ENCODE measurements around the gene MKNK2.
"Not testable (repeated sequence)": the region's sequence is repeated elsewhere in the genome, so short reads cannot be mapped to it uniquely, and the experiment has no call there.

Gene MKNK2

DNA sequence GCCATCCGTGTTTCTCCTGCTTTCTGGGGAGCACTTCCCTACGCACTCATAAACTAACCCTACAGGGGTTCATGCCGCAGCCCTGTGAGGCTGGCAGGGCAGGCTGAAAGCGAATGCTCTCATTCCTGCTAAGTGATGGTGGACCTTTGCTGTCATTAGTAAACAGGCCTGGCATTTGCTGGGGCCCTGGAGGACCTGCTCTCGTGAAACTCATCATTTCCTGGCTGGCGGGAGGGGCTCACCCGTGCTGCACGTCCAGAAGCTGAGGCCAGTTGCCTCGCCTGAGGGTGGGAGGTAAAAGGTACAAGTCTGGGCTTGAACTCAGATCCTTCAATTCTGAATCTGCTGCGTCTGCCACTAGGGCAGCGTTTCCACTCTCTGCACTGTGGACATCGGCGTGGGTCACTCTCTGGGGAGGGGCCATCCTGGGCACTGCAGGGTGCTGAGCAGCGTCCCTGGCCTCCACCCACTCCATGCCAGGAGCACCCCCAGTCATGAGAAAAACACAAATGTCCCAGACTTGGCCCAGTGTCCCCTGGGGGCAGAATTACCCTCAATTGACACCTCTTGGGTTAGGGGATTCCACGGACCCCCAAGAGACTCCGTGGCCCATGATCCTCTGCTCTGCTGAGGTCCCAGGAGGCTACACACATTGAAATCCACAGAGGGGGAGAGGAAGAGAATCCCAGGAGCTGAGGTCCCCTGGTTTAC is 38.1 kb upstream of the MKNK2 start:
- Histone ChIP-seq H3K4me1 (ENCODE audit: control insufficient read depth, insufficient read depth, low read length) (peaks cover 26% of the 10 kb centered on the region), H3K4me2 (ENCODE audit: low read length) (peak overlapping the region; percentile 88), H3K9me3 (replicated peaks; ENCODE audit: low read length) (no peaks in the 10 kb centered on the region), H3K36me3 (ENCODE audit: insufficient read depth, low read length) (peaks cover 14% of the 10 kb centered on the region), H3K27me3 (ENCODE audit: control insufficient read depth, insufficient read depth, low read length) (no peaks in the 10 kb centered on the region), H3K9ac (ENCODE audit: low read depth, low read length) (peak overlapping the region; percentile 46), H3K4me3 (ENCODE audit: low read length) (no peak overlapping the region)

DNA sequence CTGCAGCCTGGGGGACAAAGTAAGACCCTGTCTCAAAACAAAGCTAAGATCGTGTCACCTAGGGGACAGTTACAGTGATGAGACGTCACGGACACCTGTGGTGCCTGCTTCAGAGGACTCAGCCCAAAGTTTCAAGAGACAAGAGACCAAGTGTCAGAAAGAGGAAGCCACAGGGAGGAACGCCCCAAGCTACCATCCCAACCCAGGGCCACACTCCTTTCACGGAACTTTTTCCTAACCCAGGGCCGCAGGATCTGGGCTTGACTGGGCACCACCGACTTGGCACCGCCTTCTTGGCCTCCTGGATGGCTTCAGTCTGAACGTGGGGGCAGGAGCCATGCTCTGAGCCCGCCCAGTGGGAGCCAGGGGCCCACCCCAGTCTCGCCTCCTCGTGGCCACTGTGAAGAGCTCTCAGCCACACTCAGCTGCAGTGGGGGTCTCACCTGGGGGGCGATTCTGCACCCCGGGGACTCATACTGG is 36.6 kb upstream of the MKNK2 start:
- H3K4me1 ChIP-seq (ENCODE audit: control insufficient read depth, insufficient read depth, low read length) = peaks cover 26% of the 10 kb centered on the region
- no peak overlapping the region for H3K4me3 ChIP-seq (ENCODE audit: low read length)
- H3K9ac ChIP-seq (ENCODE audit: low read depth, low read length) = no peak overlapping the region

DNA sequence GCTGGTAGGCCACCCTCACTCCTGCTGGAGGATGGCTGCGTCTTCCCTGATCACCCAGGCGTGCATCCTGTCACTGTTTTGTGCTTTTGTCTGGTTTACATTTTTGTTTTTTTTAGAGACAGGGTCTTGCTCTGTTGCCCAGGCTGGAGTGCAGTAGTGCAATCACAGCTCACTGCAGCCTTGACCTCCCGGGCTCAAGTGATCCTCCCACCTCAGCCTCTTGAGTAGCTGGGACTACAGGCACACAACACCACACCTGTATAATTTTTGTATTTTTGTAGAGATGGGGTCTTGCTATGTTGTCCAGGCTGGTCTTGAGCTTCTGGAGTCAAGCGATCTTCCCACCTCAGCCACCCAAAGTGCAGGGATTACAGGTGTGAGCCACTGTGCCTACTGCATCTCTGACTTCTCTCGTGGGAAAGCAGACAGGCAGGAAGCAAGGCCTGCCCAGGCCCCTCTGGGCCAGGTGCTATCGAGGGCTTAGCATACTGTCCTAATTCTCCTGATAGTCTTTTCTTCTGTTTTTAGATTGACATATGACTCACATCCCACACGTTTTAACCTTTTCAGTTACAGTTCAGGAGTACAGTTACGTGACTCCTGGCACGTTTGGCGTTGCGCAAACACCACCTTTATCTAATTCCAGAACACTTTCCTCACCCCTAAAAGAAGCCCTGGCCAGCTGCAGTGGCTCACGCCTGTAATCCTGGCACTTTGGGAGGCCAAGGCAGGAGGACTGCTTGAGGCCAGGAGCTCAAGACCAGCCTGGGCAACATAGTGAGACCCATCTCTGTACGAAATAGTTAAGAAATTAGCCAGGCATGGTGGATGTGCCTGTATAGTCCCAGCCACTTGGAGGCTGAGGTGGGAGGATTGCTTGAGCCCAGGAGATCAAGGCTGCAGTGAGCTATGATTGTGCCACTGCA is 35.9 kb upstream of the MKNK2 start:
- not testable (repeated sequence) for H3K9ac ChIP-seq (ENCODE audit: low read depth, low read length); H3K27me3 ChIP-seq (ENCODE audit: control insufficient read depth, insufficient read depth, low read length); H3K9me3 ChIP-seq (replicated peaks; ENCODE audit: low read length); H3K4me3 ChIP-seq (ENCODE audit: low read length); H3K4me2 ChIP-seq (ENCODE audit: low read length)
- H3K4me1 ChIP-seq (ENCODE audit: control insufficient read depth, insufficient read depth, low read length) = peaks cover 26% of the 10 kb centered on the region
- peaks cover 21% of the 10 kb centered on the region for H3K36me3 ChIP-seq (ENCODE audit: insufficient read depth, low read length)

More for the DNA sequence above, 36.6 kb upstream of the MKNK2 start:
- Histone ChIP-seq H3K36me3 (ENCODE audit: insufficient read depth, low read length) (peaks cover 14% of the 10 kb centered on the region), H3K27me3 (ENCODE audit: control insufficient read depth, insufficient read depth, low read length) (no peaks in the 10 kb centered on the region), H3K4me2 (ENCODE audit: low read length) (no peak overlapping the region), H3K9me3 (replicated peaks; ENCODE audit: low read length) (no peaks in the 10 kb centered on the region)

DNA sequence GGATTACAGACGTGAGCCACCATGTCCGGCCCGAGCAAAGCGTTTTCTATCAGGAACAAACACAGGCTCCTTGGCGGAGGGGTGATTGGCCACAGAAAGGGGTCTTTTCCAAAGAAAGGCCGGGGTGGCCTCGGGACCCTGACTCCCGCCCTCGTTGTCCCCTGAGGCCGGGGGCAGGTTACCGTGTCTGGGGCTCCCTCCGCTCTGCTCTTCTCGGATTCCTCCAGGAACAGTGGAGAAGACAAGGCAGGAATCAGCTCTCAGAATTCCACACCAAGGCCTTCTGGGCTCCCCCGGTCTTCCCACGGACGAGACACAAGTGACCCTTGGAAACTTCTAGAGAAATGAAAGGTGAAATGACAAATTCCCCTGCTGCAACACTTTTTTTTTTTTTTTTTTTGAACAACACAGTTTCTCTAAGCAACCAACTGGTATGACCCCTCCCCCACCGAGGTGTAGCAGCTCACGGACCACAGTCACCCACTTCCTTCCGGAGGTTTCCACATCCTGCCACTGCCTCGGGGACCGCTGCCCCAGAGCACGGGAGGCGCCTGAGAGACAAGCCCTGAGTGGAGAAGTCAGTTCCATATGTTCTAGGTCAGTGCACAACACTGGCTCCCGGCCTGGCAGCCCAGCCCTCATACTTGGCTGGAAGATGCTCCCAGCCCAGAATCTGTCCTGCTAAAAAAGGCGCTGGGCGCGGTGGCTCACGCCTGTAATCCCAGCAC is 34.1 kb upstream of the MKNK2 start:
- Histone ChIP-seq H3K9me3 (replicated peaks; ENCODE audit: low read length) (no peaks in the 10 kb centered on the region), H3K4me1 (ENCODE audit: control insufficient read depth, insufficient read depth, low read length) (peaks cover 14% of the 10 kb centered on the region), H3K4me2 (ENCODE audit: low read length) (no peak overlapping the region), H3K27me3 (ENCODE audit: control insufficient read depth, insufficient read depth, low read length) (no peaks in the 10 kb centered on the region), H3K4me3 (ENCODE audit: low read length) (no peak overlapping the region), H3K36me3 (ENCODE audit: insufficient read depth, low read length) (peaks cover 31% of the 10 kb centered on the region), H3K9ac (ENCODE audit: low read depth, low read length) (no peak overlapping the region)

DNA sequence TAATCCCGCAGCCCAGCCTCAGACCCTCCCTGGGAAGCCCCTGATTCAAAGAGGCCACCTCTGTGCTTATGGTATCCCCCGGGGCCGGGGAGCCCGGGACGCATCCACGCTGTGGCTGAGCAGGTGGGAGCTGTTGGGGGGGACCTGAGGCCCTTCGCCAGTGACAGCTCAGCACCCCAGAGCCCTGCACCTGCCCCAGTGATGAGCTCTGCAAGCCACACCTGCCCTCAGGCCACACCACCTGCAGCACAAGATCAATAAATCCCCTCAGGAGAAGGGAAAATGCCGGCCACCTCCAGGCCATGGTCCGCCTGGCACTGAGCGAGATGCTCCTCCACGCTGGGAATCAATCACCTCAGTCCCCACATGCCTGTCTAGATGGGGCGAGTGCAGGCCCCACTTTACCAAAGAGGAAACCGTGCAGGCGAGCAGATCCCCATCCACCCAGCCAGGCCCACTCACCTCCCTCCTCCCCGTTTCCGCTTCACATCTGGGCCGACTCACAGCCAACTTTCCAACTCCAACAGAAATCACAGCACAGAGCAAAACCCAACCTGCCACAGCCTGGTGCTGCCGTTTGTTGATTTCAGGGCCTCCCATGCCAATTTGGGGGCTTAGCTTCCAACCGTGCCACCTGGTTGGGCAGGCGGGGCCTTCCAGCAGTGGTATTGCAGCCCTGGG is 32.3 kb upstream of the MKNK2 start:
- no peak overlapping the region for H3K9ac ChIP-seq (ENCODE audit: low read depth, low read length)
- H3K36me3 ChIP-seq (ENCODE audit: insufficient read depth, low read length) = peaks cover 49% of the 10 kb centered on the region
- H3K4me3 ChIP-seq (ENCODE audit: low read length) = no peak overlapping the region
- no peaks in the 10 kb centered on the region for H3K9me3 ChIP-seq (replicated peaks; ENCODE audit: low read length)
- no peaks in the 10 kb centered on the region for H3K27me3 ChIP-seq (ENCODE audit: control insufficient read depth, insufficient read depth, low read length)
- no peaks in the 10 kb centered on the region for H3K4me1 ChIP-seq (ENCODE audit: control insufficient read depth, insufficient read depth, low read length)
- no peak overlapping the region for H3K4me2 ChIP-seq (ENCODE audit: low read length)

DNA sequence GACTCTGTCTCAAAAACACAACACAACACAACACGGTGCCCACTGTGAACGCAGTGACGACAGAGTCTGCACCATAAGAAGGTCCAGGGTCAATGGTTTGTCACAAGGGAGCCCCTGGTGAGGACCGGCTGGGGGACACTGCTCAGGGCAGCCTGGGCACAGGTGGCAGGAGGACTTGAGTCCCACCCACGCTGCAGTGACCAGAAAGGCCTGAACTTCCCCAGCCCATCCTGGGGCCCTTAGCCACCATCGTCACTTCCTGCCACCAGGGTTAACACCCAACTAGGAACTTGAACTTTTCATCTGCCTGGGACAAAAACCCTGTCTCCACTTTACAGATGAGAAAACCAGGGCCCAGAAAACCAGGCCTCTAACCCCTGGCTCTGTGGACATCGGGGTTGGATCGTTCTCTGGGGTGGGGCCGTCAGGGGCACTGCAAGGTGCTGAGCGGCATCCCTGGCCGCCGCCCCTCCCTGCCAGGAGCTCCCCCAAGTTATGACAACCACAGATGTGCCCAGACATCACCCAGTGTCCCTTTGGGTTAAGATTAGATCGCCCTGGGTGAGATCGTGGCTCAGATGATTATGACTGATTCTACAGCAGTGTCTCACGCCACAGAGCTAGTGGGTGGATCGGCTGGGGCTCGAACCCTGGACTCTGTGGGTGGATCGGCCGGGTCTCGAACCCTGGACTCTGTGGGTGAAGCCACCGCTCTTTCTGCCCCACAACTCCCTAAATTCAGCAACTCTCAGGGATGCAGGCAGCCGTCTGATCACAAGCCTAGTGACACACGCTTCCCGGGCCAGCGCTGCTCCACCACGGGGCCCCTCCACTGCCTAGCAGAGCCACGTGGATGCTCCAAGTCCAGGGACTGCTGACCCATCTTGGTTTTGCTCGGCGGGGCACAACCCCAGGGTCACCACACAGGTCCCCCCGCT is 31.1 kb upstream of the MKNK2 start:
- Histone ChIP-seq H3K9ac (ENCODE audit: low read depth, low read length) (no peak overlapping the region), H3K4me1 (ENCODE audit: control insufficient read depth, insufficient read depth, low read length) (no peaks in the 10 kb centered on the region), H3K4me2 (ENCODE audit: low read length) (no peak overlapping the region), H3K4me3 (ENCODE audit: low read length) (no peak overlapping the region), H3K9me3 (replicated peaks; ENCODE audit: low read length) (no peaks in the 10 kb centered on the region), H3K27me3 (ENCODE audit: control insufficient read depth, insufficient read depth, low read length) (no peaks in the 10 kb centered on the region), H3K36me3 (ENCODE audit: insufficient read depth, low read length) (peaks cover 61% of the 10 kb centered on the region)

DNA sequence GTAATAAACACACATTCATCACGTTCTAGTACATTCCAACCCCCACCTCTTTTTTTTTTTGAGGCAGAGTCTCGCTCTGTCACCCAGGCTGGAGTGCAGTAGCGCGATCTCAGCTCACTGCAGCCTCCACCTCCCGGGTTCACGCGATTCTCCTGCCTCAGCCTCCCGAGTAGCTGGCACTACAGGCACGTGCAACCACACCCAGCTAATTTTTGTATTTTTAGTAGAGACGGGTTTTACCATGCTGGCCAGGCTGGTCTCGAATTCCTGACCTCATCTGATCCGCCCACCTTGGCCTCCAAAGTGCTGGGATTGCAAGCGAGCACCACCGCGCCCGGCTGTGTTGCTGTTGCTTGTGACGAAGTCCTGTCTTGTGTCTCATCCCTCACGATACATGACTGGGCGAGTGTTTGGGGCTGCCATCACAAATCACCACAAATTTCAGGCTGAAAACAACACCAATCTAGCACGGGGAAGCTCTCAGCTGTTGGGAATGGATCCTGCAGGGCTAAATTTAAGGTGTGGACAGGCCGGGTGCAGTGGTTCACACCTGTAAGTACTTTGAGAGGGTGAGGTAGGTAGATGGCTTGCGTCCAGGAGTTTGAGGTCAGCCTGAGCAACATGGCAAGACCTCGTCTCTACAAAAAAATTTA is 29.4 kb upstream of the MKNK2 start:
- no peaks in the 10 kb centered on the region for H3K9me3 ChIP-seq (replicated peaks; ENCODE audit: low read length)
- no peaks in the 10 kb centered on the region for H3K4me1 ChIP-seq (ENCODE audit: control insufficient read depth, insufficient read depth, low read length)
- no peak overlapping the region for H3K9ac ChIP-seq (ENCODE audit: low read depth, low read length)
- no peak overlapping the region for H3K4me3 ChIP-seq (ENCODE audit: low read length)
- H3K36me3 ChIP-seq (ENCODE audit: insufficient read depth, low read length) = peaks cover 70% of the 10 kb centered on the region
- no peaks in the 10 kb centered on the region for H3K27me3 ChIP-seq (ENCODE audit: control insufficient read depth, insufficient read depth, low read length)
- no peak overlapping the region for H3K4me2 ChIP-seq (ENCODE audit: low read length)

DNA sequence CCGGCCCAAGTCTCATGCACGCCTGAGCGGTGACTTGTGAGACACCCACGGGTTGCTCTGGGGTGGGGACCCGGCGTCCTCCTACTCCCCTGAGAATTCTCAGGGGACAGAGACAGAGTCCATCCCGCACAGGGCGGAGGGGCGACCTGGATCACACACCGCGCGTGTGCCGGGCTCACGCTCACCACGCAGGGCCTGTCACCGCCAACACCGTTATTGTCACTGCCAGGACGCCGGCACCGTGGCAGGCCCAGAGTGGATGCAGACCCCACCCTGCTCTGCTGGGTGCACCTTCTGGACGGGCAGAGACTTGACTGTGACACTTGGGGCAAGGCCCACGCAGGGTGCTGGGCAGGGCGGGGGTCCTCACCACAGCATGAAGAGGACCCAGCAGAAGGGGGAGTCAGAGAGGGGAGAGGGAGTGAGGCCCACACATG is 28.8 kb upstream of the MKNK2 start:
- Histone ChIP-seq H3K36me3 (ENCODE audit: insufficient read depth, low read length) (peaks cover 73% of the 10 kb centered on the region), H3K4me2 (ENCODE audit: low read length) (no peak overlapping the region)

DNA sequence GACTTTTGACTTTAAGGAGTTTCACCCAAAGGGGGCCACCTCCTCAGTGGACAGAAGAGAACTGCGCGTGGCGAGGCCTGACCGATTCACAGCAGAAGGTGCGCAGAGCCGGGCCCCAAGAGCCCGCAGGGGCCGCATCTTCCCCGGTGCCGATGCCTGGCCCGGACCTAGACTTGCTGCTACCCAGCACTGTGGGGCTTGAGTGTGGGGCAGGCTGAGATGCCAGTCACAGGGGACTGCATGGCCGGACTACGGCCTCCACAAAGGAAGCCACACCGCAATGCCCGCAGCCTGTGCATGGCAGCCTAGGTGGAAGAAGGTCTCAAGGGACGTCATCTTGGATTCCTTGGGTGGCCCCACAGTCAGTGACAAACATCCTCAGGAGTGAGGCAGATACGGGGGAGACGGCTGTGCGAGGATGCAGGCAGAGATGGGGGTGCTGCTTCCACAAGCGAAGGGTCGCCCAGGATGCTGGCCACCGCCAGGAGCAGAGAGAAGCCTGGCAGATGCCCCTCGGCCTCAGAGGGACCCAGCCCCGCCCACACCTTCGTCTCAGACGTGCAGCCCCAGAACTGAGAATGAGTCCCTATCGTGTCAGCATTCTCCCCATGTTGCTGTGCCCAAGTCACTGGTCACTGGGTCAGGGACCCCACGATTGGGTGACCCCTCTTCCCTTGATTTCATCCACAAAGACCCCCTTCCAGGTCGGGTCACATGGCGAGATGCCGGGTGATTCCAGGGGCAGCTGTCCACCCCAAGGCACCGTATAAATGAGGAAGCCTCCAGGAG is 28.2 kb upstream of the MKNK2 start:
- H3K4me3 ChIP-seq (ENCODE audit: low read length) = no peak overlapping the region
- no peaks in the 10 kb centered on the region for H3K27me3 ChIP-seq (ENCODE audit: control insufficient read depth, insufficient read depth, low read length)
- peaks cover 73% of the 10 kb centered on the region for H3K36me3 ChIP-seq (ENCODE audit: insufficient read depth, low read length)
- H3K4me2 ChIP-seq (ENCODE audit: low read length) = no peak overlapping the region
- no peaks in the 10 kb centered on the region for H3K4me1 ChIP-seq (ENCODE audit: control insufficient read depth, insufficient read depth, low read length)
- no peaks in the 10 kb centered on the region for H3K9me3 ChIP-seq (replicated peaks; ENCODE audit: low read length)
- no peak overlapping the region for H3K9ac ChIP-seq (ENCODE audit: low read depth, low read length)

More for the DNA sequence above, 28.8 kb upstream of the MKNK2 start:
- H3K4me1 ChIP-seq (ENCODE audit: control insufficient read depth, insufficient read depth, low read length) = no peaks in the 10 kb centered on the region
- no peaks in the 10 kb centered on the region for H3K9me3 ChIP-seq (replicated peaks; ENCODE audit: low read length)
- no peak overlapping the region for H3K4me3 ChIP-seq (ENCODE audit: low read length)
- H3K9ac ChIP-seq (ENCODE audit: low read depth, low read length) = no peak overlapping the region
- no peaks in the 10 kb centered on the region for H3K27me3 ChIP-seq (ENCODE audit: control insufficient read depth, insufficient read depth, low read length)

All from skeletal muscle satellite cell (primary cell).